Thoracic aorta (tissue), 2 donors: Measurements from ENCODE around the gene TLN1. TPM values are rescaled to one million over a fixed set of nuclear protein-coding genes. Genes with fewer than 3 reads are reported as not detected.

ENCODE experiments used
- ATAC-seq: fragments of 150-250 bp; one replicate; pipeline ENCODE4 v1.8.0; 2017; ENCODE audit warnings: low read depth; ENCODE audit not compliant: insufficient number of reproducible peaks, low FRiP score
- DNase-seq: peaks from one replicate; pipeline ENCODE4 v3.0.0-alpha.2; 2020; ENCODE audit warnings: low spot score
- H3K27ac ChIP-seq, 2 donors: fragments of 200-600 bp; sonication (generic); 1 replicate in 1 of 2; 2 replicates in 1 of 2; pipeline ENCODE4 v1.5.1; 2016; ENCODE audit warnings: mild to moderate bottlenecking in 2 of 2, moderate library complexity in 2 of 2
- H3K27me3 ChIP-seq: fragments of 200-600 bp; sonication (generic); replicated peaks from 2 replicates; pipeline ENCODE4 v1.6.0; 2016; ENCODE audit warnings: mild to moderate bottlenecking; ENCODE audit not compliant: insufficient read depth
- H3K36me3 ChIP-seq: fragments of 200-600 bp; sonication (generic); one replicate; pipeline ENCODE4 v1.5.1; 2016
- H3K4me1 ChIP-seq, 2 donors: fragments of 200-600 bp; sonication (generic); 1 replicate in 1 of 2; 2 replicates in 1 of 2; pipeline versions ENCODE4 v1.5.1 to v1.6.0; 2016; ENCODE audit warnings: low read depth in 2 of 2, mild to moderate bottlenecking in 1 of 2; ENCODE audit not compliant: control insufficient read depth in 1 of 2
- H3K4me3 ChIP-seq: fragments of 200-600 bp; sonication (generic); 2 replicates; pipeline ENCODE4 v1.5.1; 2016; ENCODE audit warnings: mild to moderate bottlenecking
- H3K9me3 ChIP-seq: fragments of 200-600 bp; sonication (generic); 2 replicates; pipeline ENCODE4 v1.5.1; 2016
- CTCF ChIP-seq: fragments of 200-600 bp; sonication (generic); IDR thresholded peaks from one replicate; pipeline ENCODE4 v1.5.1; 2019; ENCODE audit warnings: antibody characterized with exemption
- total RNA-seq, 2 donors: library from RNA; depleted of rRNA; stranded (reverse); fragments of >200 nt; gene quantifications; one replicate each; pipeline versions ENCODE4 v1.1.0 to v1.2.3, GENCODE V29; 2016

TLN1 gene
- total RNA-seq, 2 donors from 2014 or later, result 889 to 1,019 TPM

- Histone ChIP-seq H3K9me3 (no peaks in the 10 kb centered on the region), H3K36me3 (peaks cover 16% of the 10 kb centered on the region), H3K27ac (peak overlapping the region; percentile 99), H3K27me3 (no peaks in the 10 kb centered on the region), H3K4me1 (peaks cover 25 to 57% of the 10 kb centered on the region in 2 donors), H3K4me3 (peak overlapping the region; percentile 86)
- ATAC-seq (no peak), DNase-seq (no peak)
- no peak for TF ChIP-seq CTCF
These were observed 395 bp downstream of the TLN1 start for GRCh38 chr9:35731415-35732184.

GRCh38 chr9:35730486-35730854 lies 1.5 kb downstream of the TLN1 start:
- H3K4me1 ChIP-seq, result peaks cover 31 to 68% of the 10 kb centered on the region in 2 donors

GRCh38 chr9:35729700-35730485 lies 2.1 kb downstream of the TLN1 start:
- peaks cover 31 to 72% of the 10 kb centered on the region in 2 donors for H3K4me1 ChIP-seq
- ATAC-seq, result no peak
- no peaks in the 10 kb centered on the region for H3K27me3 ChIP-seq
- DNase-seq, result no peak
- peaks cover 11% of the 10 kb centered on the region for H3K36me3 ChIP-seq
- H3K27ac ChIP-seq, result peak overlapping the region; percentile 99
- H3K9me3 ChIP-seq, result no peaks in the 10 kb centered on the region
- peak overlapping the region; percentile 86 for H3K4me3 ChIP-seq
- peak; percentile 62 for TF ChIP-seq CTCF

More at GRCh38 chr9:35730486-35730854, 1.5 kb downstream of the TLN1 start:
- Histone ChIP-seq H3K4me3 (peak overlapping the region; percentile 86), H3K27me3 (no peaks in the 10 kb centered on the region), H3K9me3 (no peaks in the 10 kb centered on the region), H3K27ac (peak overlapping the region; percentile 99), H3K36me3 (peaks cover 11% of the 10 kb centered on the region)
- TF ChIP-seq CTCF, result no peak
- DNase-seq (no peak), ATAC-seq (no peak)

GRCh38 chr9:35729101-35729500 lies 2.9 kb downstream of the TLN1 start:
- ATAC-seq (no peak), DNase-seq (no peak)
- H3K9me3 ChIP-seq, result no peaks in the 10 kb centered on the region
- peaks cover 15% of the 10 kb centered on the region for H3K36me3 ChIP-seq
- TF ChIP-seq CTCF, result no peak
- H3K27ac ChIP-seq, result peak overlapping the region; percentile 99
- peak overlapping the region; percentile 86 for H3K4me3 ChIP-seq
- peaks cover 31 to 67% of the 10 kb centered on the region in 2 donors for H3K4me1 ChIP-seq
- no peaks in the 10 kb centered on the region for H3K27me3 ChIP-seq
